ENCODE data around the gene ARHGAP26. TPM values are rescaled to one million over a fixed set of nuclear protein-coding genes. Genes with fewer than 3 reads are reported as not detected.

ARHGAP26 gene
- total RNA-seq, 1 donor from 2014 or later, result 8.6 TPM

DNA sequence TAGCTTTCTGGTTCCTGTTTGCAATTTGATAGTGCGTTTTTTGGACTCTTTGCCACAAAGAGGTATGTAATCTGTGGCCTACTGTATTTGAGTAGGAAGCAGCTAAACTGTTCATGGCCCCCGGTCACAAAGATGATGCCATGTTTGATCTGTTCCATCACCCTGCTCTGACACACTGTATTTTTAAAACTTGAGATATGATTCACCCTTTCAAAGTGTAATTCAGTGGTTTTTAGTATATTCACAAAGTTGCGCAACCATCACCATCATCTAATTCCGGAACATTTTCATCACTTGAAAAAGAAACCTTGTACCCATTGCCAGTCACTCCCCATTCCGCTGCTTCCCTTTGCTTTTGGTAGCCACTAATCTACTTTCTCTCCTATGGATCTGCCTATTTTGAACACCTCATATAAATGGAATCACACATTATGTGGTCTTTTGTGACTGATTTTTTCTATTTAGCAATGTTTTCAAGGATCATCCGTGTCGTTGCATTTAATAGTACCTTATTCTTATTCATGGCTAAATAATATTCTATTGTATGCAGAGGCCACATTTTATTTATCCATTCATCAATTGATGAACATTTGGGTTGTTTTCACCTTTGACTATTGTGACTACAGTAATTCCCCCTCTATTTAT lies 491.7 kb downstream of the ARHGAP26 start:
- H3K36me3 ChIP-seq (ENCODE audit: control insufficient read depth, insufficient read depth, low read length), result no peaks in the 10 kb centered on the region
- TF ChIP-seq CTCF (IDR thresholded peaks at IDR 0.05; ENCODE audit: insufficient read depth, low read length, poor library complexity, severe bottlenecking), result no peak
- DNase-seq (ENCODE audit: low read depth), result no peak
- H3K4me3 ChIP-seq (ENCODE audit: low read depth, low read length), result no peak overlapping the region
- H3K27me3 ChIP-seq (ENCODE audit: control insufficient read depth, insufficient read depth, low read length), result no peaks in the 10 kb centered on the region

DNA sequence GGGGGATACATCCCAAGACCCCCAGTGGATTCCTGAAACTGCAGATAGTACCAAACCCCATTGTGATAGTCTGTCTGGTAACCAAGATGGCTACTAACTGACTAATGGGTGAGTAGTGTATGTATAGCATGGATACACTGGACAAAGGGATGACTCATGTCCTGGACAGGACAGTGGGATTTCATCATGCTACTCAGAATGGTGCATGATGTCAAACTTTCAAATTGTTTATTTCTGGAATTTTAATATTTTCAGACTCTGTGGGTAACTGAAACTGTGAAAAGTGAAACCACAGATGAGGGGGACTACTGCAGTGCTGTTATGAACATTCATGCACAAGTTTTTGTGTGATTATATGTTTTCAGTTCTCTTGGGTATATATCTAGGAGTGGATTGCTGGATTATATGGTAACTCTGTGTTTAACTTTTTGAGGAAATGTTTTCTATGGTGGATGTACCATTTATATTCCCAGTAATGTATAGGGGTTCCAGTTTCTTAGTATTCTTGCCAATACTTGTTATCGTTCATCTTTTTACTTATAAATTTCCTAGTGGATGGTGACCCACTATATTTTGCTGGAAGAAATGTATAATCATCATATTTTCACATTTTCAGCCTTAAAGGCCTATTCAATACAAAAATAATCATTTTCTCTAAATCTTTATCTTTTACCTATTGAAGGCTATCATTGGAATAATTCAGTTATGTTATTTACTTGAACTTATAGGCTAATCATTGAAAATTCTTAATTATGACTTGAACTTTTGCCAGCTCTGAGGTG lies 492.4 kb downstream of the ARHGAP26 start:
- Histone ChIP-seq H3K4me3 (ENCODE audit: low read depth, low read length) (no peak overlapping the region), H3K27me3 (ENCODE audit: control insufficient read depth, insufficient read depth, low read length) (no peaks in the 10 kb centered on the region), H3K36me3 (ENCODE audit: control insufficient read depth, insufficient read depth, low read length) (no peaks in the 10 kb centered on the region)
- no peak for DNase-seq (ENCODE audit: low read depth)
- no peak for TF ChIP-seq CTCF (IDR thresholded peaks at IDR 0.05; ENCODE audit: insufficient read depth, low read length, poor library complexity, severe bottlenecking)

DNA sequence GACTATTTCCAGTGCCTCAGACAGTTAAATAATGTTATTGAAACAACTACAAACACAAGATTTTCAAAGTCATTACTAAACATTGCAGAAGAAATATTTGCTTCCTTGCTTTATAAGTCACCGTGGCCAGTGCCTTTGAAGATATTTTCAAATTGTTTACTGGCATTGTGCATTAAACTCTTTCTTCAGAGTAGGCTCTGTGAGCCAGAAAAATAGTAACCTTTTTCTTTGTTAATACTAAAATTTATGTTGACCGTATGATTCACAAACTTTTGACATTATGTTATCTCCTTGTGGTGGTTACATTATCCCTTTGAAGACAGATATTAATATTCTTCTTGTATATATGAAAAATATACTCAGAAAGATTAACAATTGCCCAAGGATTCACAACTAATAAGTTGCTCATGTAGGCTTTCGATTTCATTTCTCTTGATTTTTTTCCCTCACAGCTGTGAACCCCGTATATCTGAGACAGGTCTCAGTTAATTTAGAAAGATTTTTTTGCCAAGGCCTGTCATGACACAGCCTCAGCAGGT lies 493.2 kb downstream of the ARHGAP26 start:
- no peak for DNase-seq (ENCODE audit: low read depth)
- no peaks in the 10 kb centered on the region for H3K27me3 ChIP-seq (ENCODE audit: control insufficient read depth, insufficient read depth, low read length)
- H3K4me3 ChIP-seq (ENCODE audit: low read depth, low read length), result no peak overlapping the region
- no peak for TF ChIP-seq CTCF (IDR thresholded peaks at IDR 0.05; ENCODE audit: insufficient read depth, low read length, poor library complexity, severe bottlenecking)
- no peaks in the 10 kb centered on the region for H3K36me3 ChIP-seq (ENCODE audit: control insufficient read depth, insufficient read depth, low read length)

- Histone ChIP-seq H3K36me3 (ENCODE audit: control insufficient read depth, insufficient read depth, low read length) (no peaks in the 10 kb centered on the region), H3K27me3 (ENCODE audit: control insufficient read depth, insufficient read depth, low read length) (no peaks in the 10 kb centered on the region), H3K4me3 (ENCODE audit: low read depth, low read length) (no peak overlapping the region)
- no peak for DNase-seq (ENCODE audit: low read depth)
- TF ChIP-seq CTCF (IDR thresholded peaks at IDR 0.05; ENCODE audit: insufficient read depth, low read length, poor library complexity, severe bottlenecking), result no peak
Measured at GRCh38 chr5:143265995-143266394, 495.8 kb downstream of the ARHGAP26 start.

DNA sequence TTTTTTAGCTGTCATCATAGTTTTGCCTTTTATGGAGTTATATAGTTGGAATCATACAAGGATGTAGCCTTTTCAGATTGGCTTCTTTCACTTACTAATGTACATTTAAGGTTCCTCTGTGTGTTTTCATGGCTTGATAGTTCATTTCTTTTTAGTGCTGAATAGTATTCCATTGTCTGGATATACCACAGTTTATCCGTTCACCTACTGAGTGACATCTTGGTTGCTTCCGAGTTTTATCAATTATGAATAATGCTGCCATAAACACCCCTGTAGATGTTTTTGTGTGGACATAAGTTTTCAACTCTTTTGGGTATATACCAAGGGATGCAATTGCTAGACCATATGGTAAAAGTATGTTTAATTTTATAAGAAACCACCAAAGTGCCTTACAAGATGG lies 497.0 kb downstream of the ARHGAP26 start:
- DNase-seq (ENCODE audit: low read depth), result no peak
- no peaks in the 10 kb centered on the region for H3K27me3 ChIP-seq (ENCODE audit: control insufficient read depth, insufficient read depth, low read length)
- no peak overlapping the region for H3K4me3 ChIP-seq (ENCODE audit: low read depth, low read length)
- H3K36me3 ChIP-seq (ENCODE audit: control insufficient read depth, insufficient read depth, low read length), result no peaks in the 10 kb centered on the region
- TF ChIP-seq CTCF (IDR thresholded peaks at IDR 0.05; ENCODE audit: insufficient read depth, low read length, poor library complexity, severe bottlenecking), result no peak
